ENCODE measurements around the gene MEIKIN.

MEIKIN gene

GRCh38 chr5:131795228-131795627 is 150.2 kb downstream of the MEIKIN start:
- no peak for DNase-seq
- Histone ChIP-seq H3K9ac (ENCODE audit: low read length) (no peak overlapping the region), H4K20me1 (ENCODE audit: insufficient read depth, low read length) (no peaks in the 10 kb centered on the region; the same call in 1 of the 2 replicates)

DNA sequence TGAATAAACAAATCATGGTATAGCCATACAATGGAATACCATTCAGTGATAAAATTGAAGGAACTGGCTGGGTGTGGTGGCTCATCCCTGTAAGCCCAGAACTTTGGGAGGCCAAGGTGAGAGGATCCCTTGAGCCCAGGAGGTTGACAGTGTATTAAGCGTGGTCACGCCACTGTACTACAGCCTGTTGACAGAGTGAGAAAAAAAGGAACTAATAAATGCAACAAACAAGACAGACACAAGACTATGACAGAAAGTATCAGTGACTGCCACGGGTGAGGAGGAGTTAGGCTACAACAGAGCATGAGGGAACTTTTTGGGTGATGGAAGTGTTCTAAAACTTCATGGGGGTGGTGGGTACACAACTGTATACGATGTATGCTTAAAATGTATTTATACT is 150.9 kb downstream of the MEIKIN start:
- Histone ChIP-seq H3K4me1 (ENCODE audit: low read length) (peaks cover 17% of the 10 kb centered on the region), H3K36me3 (replicated peaks; ENCODE audit: insufficient read depth, low read length) (no peaks in the 10 kb centered on the region), H3K9me2 (replicated peaks; ENCODE audit: insufficient read depth, low read length) (no peaks in the 10 kb centered on the region), H3K4me3 (ENCODE audit: low read length) (no peak overlapping the region), H2AFZ (ENCODE audit: low read length) (no peak overlapping the region), H3K27me3 (replicated peaks; ENCODE audit: insufficient read depth, low read length) (no peaks in the 10 kb centered on the region), H3K27ac (ENCODE audit: low read length) (no peak overlapping the region), H3K4me2 (ENCODE audit: low read depth, low read length) (peak overlapping the region; percentile 70; the same call in 1 of the 2 replicates), H3K79me2 (ENCODE audit: low read length) (peaks cover 72% of the 10 kb centered on the region), H4K20me1 (ENCODE audit: insufficient read depth, low read length) (no peaks in the 10 kb centered on the region; the same call in 1 of the 2 replicates), H3K9ac (ENCODE audit: low read length) (no peak overlapping the region), H3F3A (ENCODE audit: insufficient read depth, low read length) (no peaks in the 10 kb centered on the region), H3K9me3 (replicated peaks; ENCODE audit: insufficient read depth, low read length) (no peaks in the 10 kb centered on the region)
- DNase-seq, result no peak
- TF ChIP-seq CTCF (IDR thresholded peaks at IDR 0.05; ENCODE audit: low read length) (no peak), EZH2 (optimal IDR thresholded peaks at IDR 0.05; ENCODE audit: low read depth, low read length) (no peak), EZH2phosphoT487 (IDR thresholded peaks at IDR 0.05; ENCODE audit: low read length) (no peak)

More at GRCh38 chr5:131795228-131795627, 150.2 kb downstream of the MEIKIN start:
- no peak overlapping the region for H2AFZ ChIP-seq (ENCODE audit: low read length)
- H3K36me3 ChIP-seq (replicated peaks; ENCODE audit: insufficient read depth, low read length), result no peaks in the 10 kb centered on the region
- no peaks in the 10 kb centered on the region for H3K27me3 ChIP-seq (replicated peaks; ENCODE audit: insufficient read depth, low read length)
- H3K9me3 ChIP-seq (replicated peaks; ENCODE audit: insufficient read depth, low read length), result no peaks in the 10 kb centered on the region
- no peak overlapping the region for H3K27ac ChIP-seq (ENCODE audit: low read length)
- peaks cover 17% of the 10 kb centered on the region for H3K4me1 ChIP-seq (ENCODE audit: low read length)
- no peak for TF ChIP-seq EZH2phosphoT487 (IDR thresholded peaks at IDR 0.05; ENCODE audit: low read length)
- peaks cover 65% of the 10 kb centered on the region for H3K79me2 ChIP-seq (ENCODE audit: low read length)
- H3K9me2 ChIP-seq (replicated peaks; ENCODE audit: insufficient read depth, low read length), result no peaks in the 10 kb centered on the region
- peak overlapping the region; percentile 70 for H3K4me2 ChIP-seq (ENCODE audit: low read depth, low read length)
- H3F3A ChIP-seq (ENCODE audit: insufficient read depth, low read length), result no peaks in the 10 kb centered on the region
- peak overlapping the region; percentile 92 for H3K4me3 ChIP-seq (ENCODE audit: low read length)

GRCh38 chr5:131792896-131793295 is 152.6 kb downstream of the MEIKIN start:
- TF ChIP-seq EZH2phosphoT487 (IDR thresholded peaks at IDR 0.05; ENCODE audit: low read length) (no peak), EZH2 (optimal IDR thresholded peaks at IDR 0.05; ENCODE audit: low read depth, low read length) (no peak), CTCF (IDR thresholded peaks at IDR 0.05; ENCODE audit: low read length) (no peak)
- H4K20me1 ChIP-seq (ENCODE audit: insufficient read depth, low read length), result peaks cover 4% of the 10 kb centered on the region; the same call in 1 of the 2 replicates

DNA sequence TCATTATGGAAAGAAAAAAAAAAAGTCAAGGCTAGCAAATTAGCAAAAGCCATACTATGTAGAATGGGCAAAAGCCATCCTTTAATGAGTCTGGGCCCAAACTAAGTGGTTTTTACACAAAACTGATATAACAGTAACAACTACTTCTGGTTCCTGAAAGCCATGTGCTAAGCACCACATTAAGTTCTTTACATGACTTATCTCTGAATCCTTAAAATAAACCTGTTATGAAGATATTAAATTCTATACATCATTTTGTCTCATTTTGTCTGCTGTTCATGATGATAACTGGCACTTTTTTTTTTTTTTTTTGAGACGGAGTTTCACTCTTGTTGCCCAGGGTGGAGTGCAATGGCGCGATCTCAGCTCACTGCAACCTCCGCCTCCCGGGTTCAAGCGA is 153.6 kb downstream of the MEIKIN start:
- Histone ChIP-seq H3K27me3 (replicated peaks; ENCODE audit: insufficient read depth, low read length) (no peaks in the 10 kb centered on the region), H3K9ac (ENCODE audit: low read length) (no peak overlapping the region), H3K9me2 (replicated peaks; ENCODE audit: insufficient read depth, low read length) (no peaks in the 10 kb centered on the region), H3K36me3 (replicated peaks; ENCODE audit: insufficient read depth, low read length) (no peaks in the 10 kb centered on the region), H3K27ac (ENCODE audit: low read length) (no peak overlapping the region), H3K4me3 (ENCODE audit: low read length) (no peak overlapping the region), H2AFZ (ENCODE audit: low read length) (no peak overlapping the region), H3K79me2 (ENCODE audit: low read length) (peaks cover 99% of the 10 kb centered on the region), H3K4me1 (ENCODE audit: low read length) (peaks cover 11% of the 10 kb centered on the region), H3K4me2 (ENCODE audit: low read depth, low read length) (no peak overlapping the region), H3F3A (ENCODE audit: insufficient read depth, low read length) (no peaks in the 10 kb centered on the region), H3K9me3 (replicated peaks; ENCODE audit: insufficient read depth, low read length) (no peaks in the 10 kb centered on the region), H4K20me1 (ENCODE audit: insufficient read depth, low read length) (peaks cover 14% of the 10 kb centered on the region; the same call in 1 of the 2 replicates)
- no peak for DNase-seq
- TF ChIP-seq EZH2 (optimal IDR thresholded peaks at IDR 0.05; ENCODE audit: low read depth, low read length) (no peak), CTCF (IDR thresholded peaks at IDR 0.05; ENCODE audit: low read length) (no peak), EZH2phosphoT487 (IDR thresholded peaks at IDR 0.05; ENCODE audit: low read length) (no peak)

More at GRCh38 chr5:131792896-131793295, 152.6 kb downstream of the MEIKIN start:
- H3K9ac ChIP-seq (ENCODE audit: low read length), result no peak overlapping the region
- H3K79me2 ChIP-seq (ENCODE audit: low read length), result peaks cover 88% of the 10 kb centered on the region
- H3K4me1 ChIP-seq (ENCODE audit: low read length), result peaks cover 17% of the 10 kb centered on the region
- H3F3A ChIP-seq (ENCODE audit: insufficient read depth, low read length), result no peaks in the 10 kb centered on the region
- H3K9me3 ChIP-seq (replicated peaks; ENCODE audit: insufficient read depth, low read length), result no peaks in the 10 kb centered on the region
- DNase-seq, result no peak
- no peaks in the 10 kb centered on the region for H3K27me3 ChIP-seq (replicated peaks; ENCODE audit: insufficient read depth, low read length)
- H3K36me3 ChIP-seq (replicated peaks; ENCODE audit: insufficient read depth, low read length), result no peaks in the 10 kb centered on the region
- no peak overlapping the region for H2AFZ ChIP-seq (ENCODE audit: low read length)
- no peak overlapping the region for H3K27ac ChIP-seq (ENCODE audit: low read length)
- no peak overlapping the region for H3K4me3 ChIP-seq (ENCODE audit: low read length)
- no peaks in the 10 kb centered on the region for H3K9me2 ChIP-seq (replicated peaks; ENCODE audit: insufficient read depth, low read length)
- no peak overlapping the region for H3K4me2 ChIP-seq (ENCODE audit: low read depth, low read length)

Measured in MM.1S (cell line).